ENCODE data around the gene C10orf71.

C10orf71 gene

GRCh38 chr10:49333192-49333591, 34.2 kb downstream of the C10orf71 start:
- DNase-seq (ENCODE audit: low spot score): no peak

- no peak for DNase-seq (ENCODE audit: low spot score)
Observed at GRCh38 chr10:49334964-49335363, 36.0 kb downstream of the C10orf71 start.

GRCh38 chr10:49335364-49335972, 36.5 kb downstream of the C10orf71 start:
- no peak for DNase-seq (ENCODE audit: low spot score)

GRCh38 chr10:49338604-49339003, 39.6 kb downstream of the C10orf71 start:
- DNase-seq (ENCODE audit: low spot score): no peak

- no peak for DNase-seq (ENCODE audit: low spot score)
Observed at GRCh38 chr10:49344840-49345239, 45.9 kb downstream of the C10orf71 start.

- no peak for DNase-seq (ENCODE audit: low spot score)
Observed at GRCh38 chr10:49347342-49347741, 48.4 kb downstream of the C10orf71 start.

GRCh38 chr10:49347827-49348226, 48.9 kb downstream of the C10orf71 start:
- DNase-seq (ENCODE audit: low spot score): no peak

GRCh38 chr10:49348593-49348992, 49.6 kb downstream of the C10orf71 start:
- no peak for DNase-seq (ENCODE audit: low spot score)

- no peak for DNase-seq (ENCODE audit: low spot score)
Observed at GRCh38 chr10:49349390-49349789, 50.4 kb downstream of the C10orf71 start.

GRCh38 chr10:49350138-49350537, 51.2 kb downstream of the C10orf71 start:
- DNase-seq (ENCODE audit: low spot score): no peak

- no peak for DNase-seq (ENCODE audit: low spot score)
Observed at GRCh38 chr10:49350846-49351532, 52.0 kb downstream of the C10orf71 start.

- DNase-seq (ENCODE audit: low spot score): no peak
Observed at GRCh38 chr10:49351669-49352068, 52.7 kb downstream of the C10orf71 start.

- DNase-seq (ENCODE audit: low spot score): no peak
Observed at GRCh38 chr10:49352323-49352722, 53.4 kb downstream of the C10orf71 start.

GRCh38 chr10:49353026-49353894, 54.3 kb downstream of the C10orf71 start:
- DNase-seq (ENCODE audit: low spot score): no peak

GRCh38 chr10:49353895-49354566, 55.1 kb downstream of the C10orf71 start:
- DNase-seq (ENCODE audit: low spot score): no peak

GRCh38 chr10:49354593-49354992, 55.6 kb downstream of the C10orf71 start:
- no peak for DNase-seq (ENCODE audit: low spot score)

GRCh38 chr10:49355221-49355620, 56.3 kb downstream of the C10orf71 start:
- DNase-seq (ENCODE audit: low spot score): no peak

- DNase-seq (ENCODE audit: low spot score): no peak
Observed at GRCh38 chr10:49356181-49356580, 57.2 kb downstream of the C10orf71 start.

- no peak for DNase-seq (ENCODE audit: low spot score)
Observed at GRCh38 chr10:49356944-49357343, 58.0 kb downstream of the C10orf71 start.

- no peak for DNase-seq (ENCODE audit: low spot score)
Observed at GRCh38 chr10:49357910-49358309, 58.9 kb downstream of the C10orf71 start.

- DNase-seq (ENCODE audit: low spot score): no peak
Observed at GRCh38 chr10:49359349-49360270, 60.6 kb downstream of the C10orf71 start.
